IMR-90 (cell line): ENCODE results near the gene CNTRL.
A peak's percentile ranks its signal among the peaks of the same experiment; 100 is the strongest.

Experiments used
- BHLHE40 ChIP-seq: fragments of 150-350 bp; IDR thresholded peaks from 2 replicates; pipeline ENCODE4 v1.6.1; 2016; ENCODE audit warnings: mild to moderate bottlenecking, low read depth, low read length
- CEBPB ChIP-seq: IDR thresholded peaks from 2 replicates; pipeline ENCODE4 v1.6.1; 2012; ENCODE audit warnings: low read depth, low read length, improper control_type of control experiment
- CTCF ChIP-seq: conservative IDR thresholded peaks from 2 replicates; pipeline ENCODE4 v1.5.1; 2012; ENCODE audit warnings: mild to moderate bottlenecking, low read depth, low read length, improper control_type of control experiment
- ELK1 ChIP-seq: fragments of 150-350 bp; IDR thresholded peaks from 2 replicates; pipeline ENCODE4 v1.6.1; 2016; ENCODE audit warnings: low read depth, mild to moderate bottlenecking, low read length, moderate library complexity, borderline replicate concordance
- MAFK ChIP-seq: IDR thresholded peaks from 2 replicates; pipeline ENCODE4 v1.6.1; 2012; ENCODE audit warnings: low read depth, low read length, improper control_type of control experiment
- MXI1 ChIP-seq: IDR thresholded peaks from 2 replicates; pipeline ENCODE4 v1.6.1; 2012; ENCODE audit warnings: low read depth, mild to moderate bottlenecking, low read length, moderate library complexity, borderline replicate concordance
- NFE2L2 ChIP-seq: fragments of 150-350 bp; IDR thresholded peaks from 2 replicates; pipeline ENCODE4 v1.6.1; 2016; ENCODE audit warnings: low read depth, mild to moderate bottlenecking, low read length
- POLR2A ChIP-seq: IDR thresholded peaks from 2 replicates; pipeline ENCODE4 v1.6.1; 2012; ENCODE audit warnings: mild to moderate bottlenecking, low read depth, low read length
- RAD21 ChIP-seq: IDR thresholded peaks from 2 replicates; pipeline ENCODE4 v1.6.1; 2012; ENCODE audit warnings: low read length, improper control_type of control experiment
- RFX5 ChIP-seq: IDR thresholded peaks from 2 replicates; pipeline ENCODE4 v1.8.0; 2012; ENCODE audit warnings: low read depth, mild to moderate bottlenecking, low read length, moderate library complexity
- USF2 ChIP-seq: fragments of 150-350 bp; IDR thresholded peaks from 2 replicates; pipeline ENCODE4 v1.6.1; 2017; ENCODE audit warnings: mild to moderate bottlenecking, antibody characterized with exemption, low read length, low read depth

- TF ChIP-seq CTCF (peak; percentile 74), MAFK (no peak), CEBPB (no peak), POLR2A (no peak), BHLHE40 (no peak), ELK1 (no peak), RAD21 (peak; percentile 65), MXI1 (no peak), RFX5 (no peak), NFE2L2 (no peak), USF2 (no peak)
These were observed 14.6 kb upstream of the CNTRL start for GRCh38 chr9:121059998-121060636.
